Measurements from ENCODE around the gene OR1B1.

- TF ChIP-seq CTCF (optimal IDR thresholded peaks at IDR 0.05 in 1 of 3, IDR thresholded peaks at IDR 0.05 in 1 of 3, conservative IDR thresholded peaks at IDR 0.05 in 1 of 3; ENCODE audit: extremely low read depth in 1 of 3, insufficient read depth in 2 of 3, low read length in 3 of 3): no peak
- no peak for TF ChIP-seq EZH2 (IDR thresholded peaks at IDR 0.05; ENCODE audit: low read length)
These were observed 15.1 kb upstream of the OR1B1 start for GRCh38 chr9:122672481-122672880.

Data from keratinocyte (primary cell).